Thoracic aorta (tissue), 2 donors: ENCODE measurements around the gene PRAMEF9. TPM values are rescaled to one million over a fixed set of nuclear protein-coding genes. Genes with fewer than 3 reads are reported as not detected.

Experiments used
- ATAC-seq: fragments of 150-250 bp; one replicate; pipeline ENCODE4 v1.8.0; 2017; ENCODE audit warnings: low read depth; ENCODE audit not compliant: insufficient number of reproducible peaks, low FRiP score
- DNase-seq: peaks from one replicate; pipeline ENCODE4 v3.0.0-alpha.2; 2020; ENCODE audit warnings: low spot score
- H3K27ac ChIP-seq, 2 donors: fragments of 200-600 bp; sonication (generic); 1 replicate in 1 of 2; 2 replicates in 1 of 2; pipeline ENCODE4 v1.5.1; 2016; ENCODE audit warnings: mild to moderate bottlenecking in 2 of 2, moderate library complexity in 2 of 2
- H3K27me3 ChIP-seq: fragments of 200-600 bp; sonication (generic); replicated peaks from 2 replicates; pipeline ENCODE4 v1.6.0; 2016; ENCODE audit warnings: mild to moderate bottlenecking; ENCODE audit not compliant: insufficient read depth
- H3K36me3 ChIP-seq: fragments of 200-600 bp; sonication (generic); one replicate; pipeline ENCODE4 v1.5.1; 2016
- H3K4me1 ChIP-seq, 2 donors: fragments of 200-600 bp; sonication (generic); 1 replicate in 1 of 2; 2 replicates in 1 of 2; pipeline versions ENCODE4 v1.5.1 to v1.6.0; 2016; ENCODE audit warnings: low read depth in 2 of 2, mild to moderate bottlenecking in 1 of 2; ENCODE audit not compliant: control insufficient read depth in 1 of 2
- H3K4me3 ChIP-seq: fragments of 200-600 bp; sonication (generic); 2 replicates; pipeline ENCODE4 v1.5.1; 2016; ENCODE audit warnings: mild to moderate bottlenecking
- H3K9me3 ChIP-seq: fragments of 200-600 bp; sonication (generic); 2 replicates; pipeline ENCODE4 v1.5.1; 2016
- total RNA-seq, 2 donors: library from RNA; depleted of rRNA; stranded (reverse); fragments of >200 nt; gene quantifications; one replicate each; pipeline versions ENCODE4 v1.1.0 to v1.2.3, GENCODE V29; 2016
- TF ChIP-seq, protein P1 (sequence below): fragments of 200-600 bp; sonication (generic); IDR thresholded peaks from one replicate; pipeline ENCODE4 v1.5.1; 2019; ENCODE audit warnings: antibody characterized with exemption

Gene PRAMEF9
- total RNA-seq, 2 donors from 2014 or later = not detected

DNA sequence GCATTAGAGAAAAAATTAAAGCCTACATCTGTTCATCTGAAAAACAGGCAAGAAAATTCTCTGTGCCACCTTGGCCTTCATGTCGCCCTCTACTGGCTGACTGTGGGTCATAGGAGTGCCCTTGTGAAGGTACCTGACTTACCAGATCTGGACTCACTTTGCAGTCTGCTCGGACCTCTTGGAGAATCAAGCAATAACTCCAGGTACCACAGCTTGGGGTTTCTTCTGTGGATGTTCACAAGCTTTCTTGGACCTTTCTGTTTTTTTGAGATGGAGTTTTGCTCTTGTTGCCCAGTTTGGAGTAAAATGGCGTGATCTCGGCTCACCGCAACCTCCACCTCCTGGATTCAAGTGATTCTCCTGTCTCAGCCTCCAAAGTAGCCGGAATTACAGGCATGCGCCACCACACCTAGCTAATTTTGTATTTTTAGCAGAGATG lies 56.7 kb downstream of the PRAMEF9 start:
- H3K36me3 ChIP-seq = no peaks in the 10 kb centered on the region
- no peaks in the 10 kb centered on the region for H3K4me1 ChIP-seq
- no peak overlapping the region for H3K4me3 ChIP-seq
- ATAC-seq = no peak
- DNase-seq = no peak
- H3K27me3 ChIP-seq = no peaks in the 10 kb centered on the region
- TF ChIP-seq, protein P1, sequence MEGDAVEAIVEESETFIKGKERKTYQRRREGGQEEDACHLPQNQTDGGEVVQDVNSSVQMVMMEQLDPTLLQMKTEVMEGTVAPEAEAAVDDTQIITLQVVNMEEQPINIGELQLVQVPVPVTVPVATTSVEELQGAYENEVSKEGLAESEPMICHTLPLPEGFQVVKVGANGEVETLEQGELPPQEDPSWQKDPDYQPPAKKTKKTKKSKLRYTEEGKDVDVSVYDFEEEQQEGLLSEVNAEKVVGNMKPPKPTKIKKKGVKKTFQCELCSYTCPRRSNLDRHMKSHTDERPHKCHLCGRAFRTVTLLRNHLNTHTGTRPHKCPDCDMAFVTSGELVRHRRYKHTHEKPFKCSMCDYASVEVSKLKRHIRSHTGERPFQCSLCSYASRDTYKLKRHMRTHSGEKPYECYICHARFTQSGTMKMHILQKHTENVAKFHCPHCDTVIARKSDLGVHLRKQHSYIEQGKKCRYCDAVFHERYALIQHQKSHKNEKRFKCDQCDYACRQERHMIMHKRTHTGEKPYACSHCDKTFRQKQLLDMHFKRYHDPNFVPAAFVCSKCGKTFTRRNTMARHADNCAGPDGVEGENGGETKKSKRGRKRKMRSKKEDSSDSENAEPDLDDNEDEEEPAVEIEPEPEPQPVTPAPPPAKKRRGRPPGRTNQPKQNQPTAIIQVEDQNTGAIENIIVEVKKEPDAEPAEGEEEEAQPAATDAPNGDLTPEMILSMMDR = no peak
- H3K9me3 ChIP-seq = no peaks in the 10 kb centered on the region
- H3K27ac ChIP-seq = no peak overlapping the region

Other genes starting within 250 kb of the PRAMEF9 start
- not detected for gene PRAMEF6, start 224.3 kb upstream of the PRAMEF9 start, total RNA-seq
- not detected for gene PRAMEF27, start 115.3 kb upstream of the PRAMEF9 start, total RNA-seq
- gene HNRNPCL3, start 111.1 kb upstream of the PRAMEF9 start, total RNA-seq = not detected
- not detected for gene PRAMEF25, start 101.1 kb upstream of the PRAMEF9 start, total RNA-seq
- not detected for gene HNRNPCL2, start 55.0 kb upstream of the PRAMEF9 start, total RNA-seq
- gene PRAMEF26, start 15.8 kb upstream of the PRAMEF9 start, total RNA-seq = not detected
- gene HNRNPCL4, start 6.2 kb upstream of the PRAMEF9 start, total RNA-seq = not detected
- gene PRAMEF13, start 29.6 kb downstream of the PRAMEF9 start, total RNA-seq = not detected
- not detected for gene PRAMEF18, start 54.3 kb downstream of the PRAMEF9 start, total RNA-seq
- not detected for gene PRAMEF5, start 82.3 kb downstream of the PRAMEF9 start, total RNA-seq
- not detected for gene PRAMEF8, start 113.3 kb downstream of the PRAMEF9 start, total RNA-seq
- gene PRAMEF33, start 131.7 kb downstream of the PRAMEF9 start, total RNA-seq = not detected
- gene PRAMEF15, start 143.7 kb downstream of the PRAMEF9 start, total RNA-seq = not detected
- not detected for gene PRAMEF14, start 175.3 kb downstream of the PRAMEF9 start, total RNA-seq
- gene PRAMEF19, start 200.1 kb downstream of the PRAMEF9 start, total RNA-seq = not detected
- not detected for gene PRAMEF17, start 217.8 kb downstream of the PRAMEF9 start, total RNA-seq
- gene PRAMEF20, start 238.6 kb downstream of the PRAMEF9 start, total RNA-seq = not detected